GM18867 (cell line): ENCODE results near the gene UGT1A10.
"Not testable (repeated sequence)": the region's sequence is repeated elsewhere in the genome, so short reads cannot be mapped to it uniquely, and the experiment has no call there.

Experiments used
- ATAC-seq: cut with Tn5 transposase; IDR thresholded peaks from one replicate; pipeline ENCODE4 v1.9.1; 2021; ENCODE audit warnings: mild to moderate bottlenecking, moderate library complexity; ENCODE audit not compliant: unreplicated experiment

Gene UGT1A10

GRCh38 chr2:233636306-233636705, at the start of gene UGT1A10:
UGT1A10 (plus strand) TSS chr2:233636448; CDS start chr2:233636523, 75 bp downstream.
- ATAC-seq, result not testable (repeated sequence)

- ATAC-seq, result no peak
Observed at GRCh38 chr2:233588400-233588799, 47.8 kb upstream of the UGT1A10 start.

GRCh38 chr2:233592706-233593105, 43.5 kb upstream of the UGT1A10 start:
- not testable (repeated sequence) for ATAC-seq

GRCh38 chr2:233593201-233593600, 43.0 kb upstream of the UGT1A10 start:
- ATAC-seq, result no peak

- ATAC-seq, result no peak
Observed at GRCh38 chr2:233597522-233597921, 38.7 kb upstream of the UGT1A10 start.

GRCh38 chr2:233598952-233599351, 37.3 kb upstream of the UGT1A10 start:
- no peak for ATAC-seq

GRCh38 chr2:233600386-233600785, 35.9 kb upstream of the UGT1A10 start:
- ATAC-seq, result no peak

GRCh38 chr2:233602076-233602475, 34.2 kb upstream of the UGT1A10 start:
- no peak for ATAC-seq

GRCh38 chr2:233603520-233603919, 32.7 kb upstream of the UGT1A10 start:
- no peak for ATAC-seq

GRCh38 chr2:233604826-233605225, 31.4 kb upstream of the UGT1A10 start:
- no peak for ATAC-seq

GRCh38 chr2:233605680-233606079, 30.6 kb upstream of the UGT1A10 start:
- no peak for ATAC-seq

GRCh38 chr2:233611284-233611683, 25.0 kb upstream of the UGT1A10 start:
- ATAC-seq, result no peak

GRCh38 chr2:233617476-233617875, 18.8 kb upstream of the UGT1A10 start, which contains the start of gene UGT1A8:
UGT1A8 (plus strand) TSS chr2:233617633; CDS start chr2:233617708, 75 bp downstream.
- not testable (repeated sequence) for ATAC-seq

- ATAC-seq, result no peak
Observed at GRCh38 chr2:233620204-233620603, 16.0 kb upstream of the UGT1A10 start.

- not testable (repeated sequence) for ATAC-seq
Observed at GRCh38 chr2:233621863-233622262, 14.4 kb upstream of the UGT1A10 start.

GRCh38 chr2:233627331-233628025, 8.8 kb upstream of the UGT1A10 start:
- ATAC-seq, result no peak

GRCh38 chr2:233638836-233639235, 2.6 kb downstream of the UGT1A10 start:
- ATAC-seq, result no peak

GRCh38 chr2:233639860-233640259, 3.6 kb downstream of the UGT1A10 start:
- no peak for ATAC-seq

- ATAC-seq, result no peak
Observed at GRCh38 chr2:233643128-233643527, 6.9 kb downstream of the UGT1A10 start.

- ATAC-seq, result not testable (repeated sequence)
Observed at GRCh38 chr2:233646033-233646432, 9.8 kb downstream of the UGT1A10 start.

GRCh38 chr2:233650981-233651380, 14.7 kb downstream of the UGT1A10 start:
- no peak for ATAC-seq

GRCh38 chr2:233651430-233651829, 15.2 kb downstream of the UGT1A10 start:
- no peak for ATAC-seq

GRCh38 chr2:233654501-233654900, 18.3 kb downstream of the UGT1A10 start:
- ATAC-seq, result no peak
